Panc1 (cell line): ENCODE measurements around the gene PALD1. TPM values are rescaled to one million over a fixed set of nuclear protein-coding genes. Genes with fewer than 3 reads are reported as not detected.

ENCODE experiments used
- ATAC-seq: fragments of 200-7000 bp; cut with Tn5 transposase; 2 replicates; pipeline ENCODE4 v1.9.1; 2020; ENCODE audit warnings: mild to moderate bottlenecking, moderate library complexity
- BruUV-seq: library from RNA; stranded (reverse); fragments of 400-500 nt; replicated peaks from 2 replicates; lab custom pipeline; 2021; lab: Mats Ljungman, UMichigan
- CTCF ChIA-PET: fragments of 300-600 bp; sonication (Branson Sonifier 250); formaldehyde crosslinking; loops from one replicate; lab custom pipeline; 2022; ENCODE audit warnings: antibody characterized with exemption; lab: Charles Lee
- POLR2A ChIA-PET: fragments of 300-600 bp; sonication (Branson Sonifier 250); formaldehyde crosslinking; loops from one replicate; lab custom pipeline; 2022; ENCODE audit warnings: antibody characterized with exemption; lab: Charles Lee
- DNase-seq: peaks from one replicate; pipeline ENCODE4 v3.0.0-alpha.2; 2010; ENCODE audit warnings: low read depth, low spot score
- H3K27ac ChIP-seq: 2 replicates; pipeline ENCODE4 v1.5.1; 2011; ENCODE audit warnings: mild to moderate bottlenecking, low read length, inconsistent platforms
- H3K27me3 ChIP-seq: fragments of 200-500 bp; sonication (Bioruptor generic); 2 replicates; pipeline ENCODE4 v1.6.0; 2014; ENCODE audit warnings: low read length, inconsistent platforms; ENCODE audit not compliant: control insufficient read depth, insufficient read depth
- H3K36me3 ChIP-seq: fragments of 200-500 bp; sonication (Bioruptor generic); 2 replicates; pipeline ENCODE4 v1.5.1; 2014; ENCODE audit warnings: inconsistent platforms, mild to moderate bottlenecking, low read length, moderate library complexity; ENCODE audit not compliant: control insufficient read depth, insufficient read depth
- H3K4me1 ChIP-seq: 2 replicates; pipeline ENCODE4 v1.5.1; 2011; ENCODE audit warnings: inconsistent platforms, mild to moderate bottlenecking, low read length, moderate library complexity; ENCODE audit not compliant: control insufficient read depth, insufficient read depth
- H3K4me3 ChIP-seq, 2 experiments: 2 replicates each; pipeline ENCODE4 v1.5.1; 2011 to 2012; ENCODE audit warnings: low read depth in 2 of 2, low read length in 2 of 2, mild to moderate bottlenecking in 2 of 2, inconsistent platforms in 1 of 2, moderate library complexity in 1 of 2
- H3K9me3 ChIP-seq: fragments of 200-500 bp; sonication (Bioruptor generic); 2 replicates; pipeline ENCODE4 v1.5.1; 2014; ENCODE audit warnings: low read depth, mild to moderate bottlenecking, inconsistent platforms, low read length, moderate library complexity; ENCODE audit not compliant: control insufficient read depth, insufficient read depth
- CTCF ChIP-seq: fragments of 450-650 bp; IDR thresholded peaks from 2 replicates; pipeline ENCODE4 v1.5.1; 2017; ENCODE audit warnings: mild to moderate bottlenecking
- POLR2AphosphoS5 ChIP-seq: IDR thresholded peaks from 2 replicates; pipeline ENCODE4 v1.6.1; 2012; ENCODE audit warnings: mild to moderate bottlenecking, low read depth, low read length, moderate library complexity
- REST ChIP-seq, 2 experiments: IDR thresholded peaks; 2 replicates each; pipeline ENCODE4 v1.6.1; 2011 to 2012; ENCODE audit warnings: low read depth in 2 of 2, control low read depth in 1 of 2, low read length in 1 of 2, mild to moderate bottlenecking in 1 of 2, moderate library complexity in 1 of 2; ENCODE audit not compliant: insufficient read depth in 1 of 2
- SIN3A ChIP-seq: IDR thresholded peaks from 2 replicates; pipeline ENCODE4 v1.6.1; 2012; ENCODE audit warnings: low read depth, mild to moderate bottlenecking, low read length, moderate library complexity, borderline replicate concordance; ENCODE audit not compliant: insufficient read depth
- TCF7L2 ChIP-seq: IDR thresholded peaks from 2 replicates; pipeline ENCODE4 v1.6.1; 2011; ENCODE audit warnings: mild to moderate bottlenecking, low read depth, low read length, inconsistent platforms
- in situ Hi-C: cut with HindIII; loops from 2 replicates; pipeline ENCODE4 v1.10.0; 2016; ENCODE audit warnings: low sequenced_read_pairs, low pct_unique_long_range_greater_than_20kb
- intact Hi-C: fragments of 100-400 bp; cut with micrococcal nuclease; formaldehyde crosslinking; loops from one replicate; pipeline ENCODE4 v1.10.0; 2022; ENCODE audit not compliant: unreplicated experiment
- total RNA-seq: library from RNA; stranded (reverse); gene quantifications from one replicate; pipeline ENCODE4 v1.2.1, GENCODE V29; 2021; ENCODE audit not compliant: unreplicated experiment

The PALD1 gene
- total RNA-seq, 1 experiment from 2014 or later: 3.0 TPM

GRCh38 chr10:70461397-70462348 lies 16.9 kb upstream of the PALD1 start:
- intact Hi-C loops: loop anchor here (2.0 to 10.0 kb wide), 3 partner anchors 79 to 423 kb away; partner anchors contain the start of gene PCBD1
- ChIA-PET CTCF (interaction anchor here (0.5 to 3.1 kb wide), 8 partner anchors 56 to 807 kb away, joined by 3 to 26 read pairs (median 4); no protein-coding TSS in a partner anchor), POLR2A (interaction anchor here (0.7 kb wide), 1 partner anchor 597 kb away, joined by 3 read pairs; no protein-coding TSS in a partner anchor)
- in situ Hi-C loops: no loop called here
- Histone ChIP-seq H3K4me1 (peaks cover 6% of the 10 kb centered on the region), H3K27ac (no peak overlapping the region), H3K9me3 (no peaks in the 10 kb centered on the region), H3K27me3 (no peaks in the 10 kb centered on the region), H3K4me3 (no peak overlapping the region), H3K36me3 (no peaks in the 10 kb centered on the region)
- DNase-seq (peak; percentile 55), ATAC-seq (peak; percentile 86)
- BruUV-seq: no TSS peak
- TF ChIP-seq CTCF: peak; percentile 98
- no peak; a peak in 1 of 4 replicates for TF ChIP-seq REST (IDR thresholded peaks at IDR 0.05; ENCODE audit: insufficient read depth in 1 of 2, low read depth in 2 of 2, low read length in 1 of 2)

- ATAC-seq (no peak), DNase-seq (no peak)
- Histone ChIP-seq H3K4me3 (no peak overlapping the region), H3K9me3 (no peaks in the 10 kb centered on the region), H3K27ac (no peak overlapping the region), H3K36me3 (no peaks in the 10 kb centered on the region), H3K27me3 (no peaks in the 10 kb centered on the region; the same call in 1 of the 2 replicates), H3K4me1 (peaks cover 6% of the 10 kb centered on the region)
- intact Hi-C loops (loop anchor here (5.0 to 10.0 kb wide), 2 partner anchors 295 to 422 kb away; partner anchors contain the start of gene PCBD1), in situ Hi-C loops (no loop called here)
- CTCF ChIA-PET: interaction anchor here (1.0 to 3.1 kb wide), 3 partner anchors 78 to 296 kb away, joined by 3 to 26 read pairs (median 4); no protein-coding TSS in a partner anchor
- no TSS peak for BruUV-seq
- TF ChIP-seq CTCF (no peak), REST (IDR thresholded peaks at IDR 0.05; ENCODE audit: insufficient read depth in 1 of 2, low read depth in 2 of 2, low read length in 1 of 2) (no peak), POLR2AphosphoS5 (no peak), SIN3A (no peak), TCF7L2 (no peak)
- POLR2A ChIA-PET: no interaction called here
Observed at GRCh38 chr10:70462349-70462984, 16.1 kb upstream of the PALD1 start.
